Activated naive CD8-positive, alpha-beta T cell treated with anti-CD3 and anti-CD28 coated beads for 36 hours (primary cell): ENCODE measurements around the gene HMX2. TPM values are rescaled to one million over a fixed set of nuclear protein-coding genes. Genes with fewer than 3 reads are reported as not detected.

Experiments
- DNase-seq: peaks from one replicate; pipeline ENCODE4 v3.0.0; 2021
- H3K27ac Mint-ChIP-seq: one replicate; pipeline ENCODE4 v1.8.0; 2022; ENCODE audit warnings: mild to moderate bottlenecking, moderate library complexity, mixed read lengths
- H3K27me3 Mint-ChIP-seq: one replicate; pipeline ENCODE4 v1.8.0; 2022; ENCODE audit warnings: mild to moderate bottlenecking, mixed read lengths
- H3K36me3 Mint-ChIP-seq: one replicate; pipeline ENCODE4 v1.8.0; 2021; ENCODE audit warnings: mild to moderate bottlenecking, mixed read lengths
- H3K4me1 Mint-ChIP-seq: one replicate; pipeline ENCODE4 v1.8.0; 2021; ENCODE audit warnings: mixed read lengths
- H3K4me3 Mint-ChIP-seq: one replicate; pipeline ENCODE4 v1.8.0; 2022; ENCODE audit warnings: mild to moderate bottlenecking, moderate library complexity, mixed read lengths
- H3K9me3 Mint-ChIP-seq: one replicate; pipeline ENCODE4 v1.8.0; 2022; ENCODE audit warnings: mixed read lengths
- total RNA-seq, 2 experiments: library from RNA; stranded (reverse); gene quantifications; one replicate each; pipeline ENCODE4 v1.2.3, GENCODE V29; 2021

HMX2 gene
- total RNA-seq, 2 experiments from 2014 or later: 0.12 TPM; not detected in 1

DNA sequence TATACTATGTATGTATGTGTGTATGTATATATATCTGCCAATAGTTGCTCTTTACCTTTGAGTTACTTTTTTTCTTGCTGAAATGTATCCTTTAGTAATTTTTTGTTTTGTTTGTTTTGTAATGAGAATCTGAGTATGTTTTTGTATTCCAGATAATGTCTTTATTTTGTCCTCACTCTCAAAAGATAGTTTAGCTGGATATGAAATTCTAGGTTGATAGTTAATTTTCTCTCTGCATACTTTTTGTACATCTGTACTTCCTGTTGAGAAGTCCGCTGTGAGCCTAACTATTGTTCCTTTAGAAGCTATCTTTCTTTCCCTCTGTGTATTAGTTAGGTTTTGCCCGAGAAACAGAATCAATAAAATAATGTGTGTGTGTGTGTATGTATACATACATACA lies 35.8 kb downstream of the HMX2 start:
- H3K27ac Mint-ChIP-seq: no peak overlapping the region
- H3K4me1 Mint-ChIP-seq: no peaks in the 10 kb centered on the region
- H3K36me3 Mint-ChIP-seq: peaks cover 56% of the 10 kb centered on the region
- no peak overlapping the region for H3K4me3 Mint-ChIP-seq
- H3K27me3 Mint-ChIP-seq: no peaks in the 10 kb centered on the region
- DNase-seq: no peak
- H3K9me3 Mint-ChIP-seq: peaks cover 20% of the 10 kb centered on the region

- Mint-ChIP-seq H3K27ac (no peak overlapping the region), H3K4me3 (no peak overlapping the region), H3K9me3 (peaks cover 18% of the 10 kb centered on the region), H3K4me1 (no peaks in the 10 kb centered on the region), H3K36me3 (peaks cover 68% of the 10 kb centered on the region), H3K27me3 (no peaks in the 10 kb centered on the region)
- no peak for DNase-seq
Observed at GRCh38 chr10:123187781-123188180, 39.8 kb downstream of the HMX2 start.

- Mint-ChIP-seq H3K9me3 (no peaks in the 10 kb centered on the region), H3K36me3 (peaks cover 32% of the 10 kb centered on the region), H3K4me1 (no peaks in the 10 kb centered on the region), H3K27ac (no peak overlapping the region), H3K27me3 (no peaks in the 10 kb centered on the region), H3K4me3 (no peak overlapping the region)
- DNase-seq: no peak
Observed at GRCh38 chr10:123191886-123192285, 44.0 kb downstream of the HMX2 start.

GRCh38 chr10:123194056-123194455 lies 46.1 kb downstream of the HMX2 start:
- H3K4me3 Mint-ChIP-seq: no peak overlapping the region
- H3K27ac Mint-ChIP-seq: no peak overlapping the region
- no peaks in the 10 kb centered on the region for H3K27me3 Mint-ChIP-seq
- peaks cover 30% of the 10 kb centered on the region for H3K36me3 Mint-ChIP-seq
- no peaks in the 10 kb centered on the region for H3K9me3 Mint-ChIP-seq
- peaks cover 6% of the 10 kb centered on the region for H3K4me1 Mint-ChIP-seq
- no peak for DNase-seq

Other genes with a start within 250 kb of the HMX2 start
- not detected for gene FAM24A, start 237.5 kb upstream of the HMX2 start, total RNA-seq
- 10 to 100 TPM in 1 of 2 experiments, 1 to 10 TPM in 1; 9.5 to 10.1 TPM for gene C10orf88, start 193.9 kb upstream of the HMX2 start, total RNA-seq
- gene PSTK, start 167.7 kb upstream of the HMX2 start, total RNA-seq: 1 to 10 TPM; 6.0 to 7.3 TPM
- 10 to 100 TPM; 16.6 to 19.7 TPM for gene IKZF5, start 139.3 kb upstream of the HMX2 start, total RNA-seq
- 10 to 100 TPM; 23.3 to 25.1 TPM for gene ACADSB, start 139.1 kb upstream of the HMX2 start, total RNA-seq
- under 1 TPM; 0.19 to 0.24 TPM for gene HMX3, start 12.2 kb upstream of the HMX2 start, total RNA-seq
- gene BUB3, start 6.3 kb downstream of the HMX2 start, total RNA-seq: 100 to 1,000 TPM; 257 to 258 TPM